Transverse colon (tissue), 3 donors: ENCODE results near the gene MAD2L1BP.

Experiments used
- CTCF ChIP-seq, 5 experiments: fragments of 200-600 bp in 3 of 5; fragments of 450-650 bp in 2 of 5; sonication (generic) in 3 of 5; IDR thresholded peaks; 1 replicate in 2 of 5; 2 replicates in 3 of 5; pipeline ENCODE4 v1.5.1; 2016 to 2017; ENCODE audit warnings: antibody characterized with exemption in 5 of 5, inconsistent platforms in 3 of 5, mild to moderate bottlenecking in 2 of 5, moderate library complexity in 1 of 5
- POLR2A ChIP-seq: fragments of 450-650 bp; IDR thresholded peaks from one replicate; pipeline ENCODE4 v1.6.1; 2016; ENCODE audit warnings: antibody characterized with exemption, mild to moderate bottlenecking, moderate library complexity

- TF ChIP-seq POLR2A (no peak), CTCF (IDR thresholded peaks at IDR 0.05) (no peak)
These were observed 42.1 kb downstream of the MAD2L1BP start for GRCh38 chr6:43677759-43678158.
